ENCODE measurements around the gene TMEM9. TPM values are rescaled to one million over a fixed set of nuclear protein-coding genes. Genes with fewer than 3 reads are reported as not detected.
A peak's percentile ranks its signal among the peaks of the same experiment; 100 is the strongest.

The TMEM9 gene
- total RNA-seq, 1 donor from 2014 or later = 126 TPM

- DNase-seq (ENCODE audit: low read depth) = no peak
- H3K4me3 ChIP-seq (ENCODE audit: low read depth, low read length) = no peak overlapping the region
- no peak for TF ChIP-seq CTCF (conservative IDR thresholded peaks at IDR 0.05; ENCODE audit: low read depth, low read length)
Observed at GRCh38 chr1:201156819-201157218, 2.5 kb upstream of the TMEM9 start.

GRCh38 chr1:201156346-201156745, 2.1 kb upstream of the TMEM9 start:
- no peak for DNase-seq (ENCODE audit: low read depth)
- no peak overlapping the region for H3K4me3 ChIP-seq (ENCODE audit: low read depth, low read length)
- TF ChIP-seq CTCF (conservative IDR thresholded peaks at IDR 0.05; ENCODE audit: low read depth, low read length) = no peak

GRCh38 chr1:201155354-201155753, 1.1 kb upstream of the TMEM9 start:
- no peak overlapping the region for H3K4me3 ChIP-seq (ENCODE audit: low read depth, low read length)
- TF ChIP-seq CTCF (conservative IDR thresholded peaks at IDR 0.05; ENCODE audit: low read depth, low read length) = no peak
- no peak for DNase-seq (ENCODE audit: low read depth)

GRCh38 chr1:201153474-201154388, 543 bp downstream of the TMEM9 start:
- H3K4me3 ChIP-seq (ENCODE audit: low read depth, low read length) = peak overlapping the region; percentile 78
- TF ChIP-seq CTCF (conservative IDR thresholded peaks at IDR 0.05; ENCODE audit: low read depth, low read length) = no peak
- DNase-seq (ENCODE audit: low read depth) = no peak

GRCh38 chr1:201149400-201149799, 4.9 kb downstream of the TMEM9 start:
- no peak overlapping the region for H3K4me3 ChIP-seq (ENCODE audit: low read depth, low read length)
- TF ChIP-seq CTCF (conservative IDR thresholded peaks at IDR 0.05; ENCODE audit: low read depth, low read length) = peak; percentile 71
- no peak for DNase-seq (ENCODE audit: low read depth)

GRCh38 chr1:201147396-201148015, 6.8 kb downstream of the TMEM9 start:
- no peak for TF ChIP-seq CTCF (conservative IDR thresholded peaks at IDR 0.05; ENCODE audit: low read depth, low read length)
- H3K4me3 ChIP-seq (ENCODE audit: low read depth, low read length) = no peak overlapping the region
- no peak for DNase-seq (ENCODE audit: low read depth)
